Esophagus muscularis mucosa (tissue), 4 donors: ENCODE results near the gene DNPH1. TPM values are rescaled to one million over a fixed set of nuclear protein-coding genes. Genes with fewer than 3 reads are reported as not detected.

Experiments used
- DNase-seq: peaks from one replicate; pipeline ENCODE4 v3.0.0-alpha.2; 2017; ENCODE audit errors: extremely low spot score
- H3K27ac ChIP-seq, 4 donors: fragments of 200-600 bp; sonication (generic); replicated peaks in 1 of 4; 1 replicate in 3 of 4; 2 replicates in 1 of 4; pipeline ENCODE4 v1.5.1; 2016 to 2019; ENCODE audit warnings: mild to moderate bottlenecking in 1 of 4
- H3K27me3 ChIP-seq, 4 donors: fragments of 200-600 bp; sonication (generic); one replicate each; pipeline versions ENCODE4 v1.5.1 to v1.6.0; 2016 to 2019
- H3K36me3 ChIP-seq, 4 donors: fragments of 200-600 bp; sonication (generic); one replicate each; pipeline ENCODE4 v1.5.1; 2016 to 2019
- H3K4me1 ChIP-seq, 4 donors: fragments of 200-600 bp; sonication (generic); one replicate each; pipeline ENCODE4 v1.5.1; 2016 to 2019
- H3K4me3 ChIP-seq, 4 donors: fragments of 200-600 bp; sonication (generic); 1 replicate in 2 of 4; 2 replicates in 2 of 4; pipeline ENCODE4 v1.5.1; 2016 to 2019; ENCODE audit warnings: mild to moderate bottlenecking in 4 of 4, moderate library complexity in 1 of 4
- H3K9me3 ChIP-seq, 4 donors: fragments of 200-600 bp; sonication (generic); 1 replicate in 3 of 4; 2 replicates in 1 of 4; pipeline ENCODE4 v1.5.1; 2016 to 2019
- CTCF ChIP-seq, 3 experiments: fragments of 200-600 bp in 2 of 3; fragments of 450-650 bp in 1 of 3; sonication (generic) in 2 of 3; IDR thresholded peaks; one replicate each; pipeline ENCODE4 v1.5.1; 2017 to 2019; ENCODE audit warnings: antibody characterized with exemption in 3 of 3, mild to moderate bottlenecking in 2 of 3, moderate library complexity in 1 of 3
- EP300 ChIP-seq: sonication (generic); formaldehyde crosslinking; IDR thresholded peaks from one replicate; pipeline ENCODE4 v1.6.1; 2017; ENCODE audit warnings: antibody characterized with exemption
- POLR2A ChIP-seq: fragments of 450-650 bp; IDR thresholded peaks from one replicate; pipeline ENCODE4 v1.6.1; 2017; ENCODE audit warnings: antibody characterized with exemption, moderate library complexity, mild to moderate bottlenecking, low read depth
- POLR2AphosphoS5 ChIP-seq, 2 donors: sonication (generic); formaldehyde crosslinking; IDR thresholded peaks; one replicate each; pipeline ENCODE4 v1.6.1; 2017; ENCODE audit warnings: antibody characterized with exemption in 2 of 2
- WGBS: methylation state at CpG from one replicate; pipeline ENCODE4 v1.1.5; 2018; 5-methylcytosine and 5-hydroxymethylcytosine counted together
- intact Hi-C: fragments of 100-400 bp; cut with DNase I; formaldehyde crosslinking; loops from one replicate; pipeline ENCODE4 v1.15.1; 2023
- total RNA-seq, 4 donors: library from RNA; depleted of rRNA; stranded (reverse); fragments of >200 nt; gene quantifications; one replicate each; pipeline versions ENCODE4 v1.1.0 to v1.2.1, GENCODE V29; 2016

Gene DNPH1
- total RNA-seq, 4 donors from 2014 or later, result 60.5 to 70.2 (median 65.3) TPM

GRCh38 chr6:43222418-43223059 is 6.7 kb downstream of the DNPH1 start:
- Histone ChIP-seq H3K27ac (no peak overlapping the region), H3K4me3 (no peak overlapping the region), H3K36me3 (peaks cover 7 to 82% (median 49%) of the 10 kb centered on the region in 4 donors), H3K9me3 (no peaks in the 10 kb centered on the region), H3K4me1 (no peaks in the 10 kb centered on the region), H3K27me3 (no peaks in the 10 kb centered on the region)
- DNase-seq, result no peak
- WGBS, result 88% methylated on average over 15 of the region's 15 CpGs
- intact Hi-C loops, result no loop called here
- TF ChIP-seq CTCF (IDR thresholded peaks at IDR 0.05), result no peak

GRCh38 chr6:43221046-43221972 is 8.0 kb downstream of the DNPH1 start:
- Histone ChIP-seq H3K9me3 (no peaks in the 10 kb centered on the region), H3K4me3 (no peak overlapping the region), H3K36me3 (peaks cover 14 to 94% (median 59%) of the 10 kb centered on the region in 4 donors), H3K27ac (no peak overlapping the region), H3K4me1 (no peaks in the 10 kb centered on the region), H3K27me3 (no peaks in the 10 kb centered on the region)
- no peak for TF ChIP-seq POLR2AphosphoS5 (IDR thresholded peaks at IDR 0.05)
- WGBS, result 92% methylated on average over 15 of the region's 20 CpGs
- intact Hi-C loops, result no loop called here
- no peak for DNase-seq

GRCh38 chr6:43220439-43220951 is 8.8 kb downstream of the DNPH1 start:
- TF ChIP-seq EP300 (no peak), CTCF (IDR thresholded peaks at IDR 0.05) (no peak)
- no peaks in the 10 kb centered on the region for H3K27me3 ChIP-seq
- H3K4me3 ChIP-seq, result no peak overlapping the region
- H3K27ac ChIP-seq, result no peak overlapping the region
- H3K36me3 ChIP-seq, result peaks cover 22 to 96% (median 68%) of the 10 kb centered on the region in 4 donors
- WGBS, result 93% methylated on average over 16 of the region's 16 CpGs
- intact Hi-C loops, result no loop called here
- H3K9me3 ChIP-seq, result no peaks in the 10 kb centered on the region
- H3K4me1 ChIP-seq, result no peaks in the 10 kb centered on the region
- no peak for DNase-seq

- 89% methylated on average over 7 of the region's 7 CpGs for WGBS
Observed at GRCh38 chr6:43219814-43220213, 9.5 kb downstream of the DNPH1 start.

More at GRCh38 chr6:43219814-43220213, 9.5 kb downstream of the DNPH1 start:
- no peaks in the 10 kb centered on the region for H3K9me3 ChIP-seq
- no peak overlapping the region for H3K4me3 ChIP-seq
- peaks cover 29 to 99% (median 74%) of the 10 kb centered on the region in 4 donors for H3K36me3 ChIP-seq
- TF ChIP-seq POLR2A, result no peak
- no peak for TF ChIP-seq POLR2AphosphoS5 (IDR thresholded peaks at IDR 0.05)
- no peak for TF ChIP-seq EP300
- no peak for TF ChIP-seq CTCF (IDR thresholded peaks at IDR 0.05)
- intact Hi-C loops, result no loop called here
- no peaks in the 10 kb centered on the region for H3K4me1 ChIP-seq
- DNase-seq, result no peak
- H3K27me3 ChIP-seq, result no peaks in the 10 kb centered on the region
- H3K27ac ChIP-seq, result no peak overlapping the region
